SKM-1 treated with dmso at 0.1 percent for 144 hours (cell line): ENCODE results near the gene C8A.

ENCODE experiments used
- DNase-seq: peaks from one replicate; lab custom pipeline; 2025; ENCODE audit not compliant: unreplicated experiment; lab: John Stamatoyannopoulos, UW

The C8A gene

GRCh38 chr1:56837244-56837939 is 17.2 kb upstream of the C8A start:
- no peak for DNase-seq

GRCh38 chr1:56838759-56839158 is 15.8 kb upstream of the C8A start:
- no peak for DNase-seq

GRCh38 chr1:56843544-56843943 is 11.1 kb upstream of the C8A start:
- no peak for DNase-seq

DNA sequence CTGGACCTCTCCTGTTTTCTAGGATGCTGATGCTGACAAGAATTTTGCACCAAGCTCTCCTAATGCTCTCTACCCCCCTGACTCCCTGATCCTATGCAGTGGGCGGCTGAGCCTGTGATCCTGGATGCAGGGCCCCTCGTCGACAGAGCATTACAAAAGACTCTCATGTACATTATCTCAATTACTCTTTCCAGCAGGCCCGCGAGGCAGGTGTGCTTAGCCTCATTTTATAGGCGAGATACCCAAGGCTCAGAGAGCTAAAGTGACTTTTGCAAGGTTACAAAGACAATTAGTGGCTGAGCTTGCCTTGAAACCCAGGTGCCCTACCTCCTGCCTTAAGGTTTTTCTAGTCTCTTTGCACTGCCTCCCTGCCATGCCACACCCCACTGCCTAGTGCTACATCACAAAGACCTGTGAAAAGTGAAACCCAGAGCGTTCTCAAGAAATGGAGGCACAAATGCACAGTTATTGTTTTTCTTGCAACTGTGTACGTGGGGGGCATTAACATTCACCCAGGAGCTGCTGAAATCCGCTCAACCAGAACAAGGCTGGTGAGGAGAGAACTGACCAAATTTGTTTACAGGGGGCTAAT is 10.0 kb upstream of the C8A start:
- DNase-seq, result no peak

DNA sequence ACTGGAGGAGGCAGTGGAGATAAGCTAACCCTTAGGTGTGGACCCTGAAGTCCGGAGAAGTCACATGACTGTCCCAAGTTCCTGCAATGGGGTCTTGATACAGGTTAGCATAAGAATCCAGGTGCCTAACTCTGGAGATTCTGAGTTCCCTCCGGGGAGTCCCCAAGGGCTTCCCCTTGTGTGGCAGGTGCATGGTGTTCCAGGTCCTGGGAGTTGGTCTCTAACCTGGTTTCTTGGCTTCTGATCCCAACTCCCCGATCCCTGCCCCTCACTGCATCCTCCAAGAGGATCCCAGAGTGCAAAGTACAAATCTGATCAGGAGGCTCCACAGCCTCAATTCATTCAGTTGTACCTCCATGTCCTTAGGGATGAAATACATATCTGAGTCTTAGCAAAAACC is 9.3 kb upstream of the C8A start:
- DNase-seq, result no peak

- DNase-seq, result no peak
Measured at GRCh38 chr1:56849750-56850149, 4.8 kb upstream of the C8A start.

DNA sequence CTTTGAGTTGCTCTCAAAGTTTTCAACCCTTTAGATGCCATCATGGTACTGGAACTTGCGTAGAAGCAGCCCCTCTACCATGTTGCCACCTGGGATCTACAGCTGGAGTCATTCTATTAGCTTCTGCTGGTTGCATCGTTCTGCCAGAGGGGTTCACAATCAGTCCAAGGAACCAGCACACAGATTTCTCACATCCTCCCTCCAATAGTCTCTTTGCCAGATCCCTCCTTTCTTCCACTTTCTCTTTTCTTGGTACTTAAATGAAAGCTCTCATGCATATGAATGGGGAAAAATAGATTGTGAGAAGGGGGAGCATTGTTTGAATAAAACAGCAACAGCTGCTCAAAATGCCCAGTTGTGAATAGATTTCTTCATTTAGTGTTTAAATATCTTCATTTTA is 4.2 kb upstream of the C8A start:
- no peak for DNase-seq

DNA sequence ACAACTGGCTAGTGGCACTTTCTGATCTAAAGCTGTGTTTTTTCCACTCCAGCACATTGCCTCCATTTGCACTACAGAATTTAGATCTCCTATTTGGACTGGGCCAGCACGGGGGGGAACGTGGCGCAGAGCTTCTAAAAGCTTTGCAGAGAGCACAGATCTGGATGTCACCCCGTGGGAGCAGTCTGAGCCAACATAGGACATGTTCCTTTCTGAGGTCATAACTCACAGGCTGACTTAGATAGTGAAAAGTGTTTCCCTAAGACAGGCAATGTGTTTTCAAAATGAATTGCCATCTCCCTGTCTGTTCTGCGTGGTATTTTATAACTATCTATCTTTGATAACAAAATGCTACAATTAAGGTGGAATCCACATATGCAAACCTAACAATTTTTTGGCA is 3.7 kb upstream of the C8A start:
- DNase-seq, result no peak

- no peak for DNase-seq
Measured at GRCh38 chr1:56852476-56852875, 2.1 kb upstream of the C8A start.

GRCh38 chr1:56855190-56855589 is 593 bp downstream of the C8A start:
- DNase-seq, result no peak

- no peak for DNase-seq
Measured at GRCh38 chr1:56856186-56856585, 1.6 kb downstream of the C8A start.

DNA sequence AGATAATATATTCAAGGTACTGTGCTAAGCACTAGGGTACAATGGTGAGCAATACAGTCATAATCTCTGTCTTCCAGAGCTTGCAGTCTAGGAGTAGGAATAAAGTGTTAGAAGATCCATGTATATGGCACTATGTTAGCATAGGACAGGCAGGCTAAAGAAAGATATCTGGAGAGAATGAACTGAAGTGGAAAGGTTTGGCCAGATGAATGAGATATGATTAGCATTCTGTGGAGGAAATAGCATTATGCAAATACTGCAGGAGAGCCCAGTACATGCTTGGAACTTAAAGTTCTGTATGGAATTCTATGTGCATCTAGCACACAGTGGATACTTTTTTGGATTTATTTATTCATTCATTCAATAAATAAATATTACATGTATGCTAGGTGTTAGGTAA is 4.7 kb downstream of the C8A start:
- no peak for DNase-seq

- DNase-seq, result no peak
Measured at GRCh38 chr1:56863265-56863992, 8.8 kb downstream of the C8A start.

DNA sequence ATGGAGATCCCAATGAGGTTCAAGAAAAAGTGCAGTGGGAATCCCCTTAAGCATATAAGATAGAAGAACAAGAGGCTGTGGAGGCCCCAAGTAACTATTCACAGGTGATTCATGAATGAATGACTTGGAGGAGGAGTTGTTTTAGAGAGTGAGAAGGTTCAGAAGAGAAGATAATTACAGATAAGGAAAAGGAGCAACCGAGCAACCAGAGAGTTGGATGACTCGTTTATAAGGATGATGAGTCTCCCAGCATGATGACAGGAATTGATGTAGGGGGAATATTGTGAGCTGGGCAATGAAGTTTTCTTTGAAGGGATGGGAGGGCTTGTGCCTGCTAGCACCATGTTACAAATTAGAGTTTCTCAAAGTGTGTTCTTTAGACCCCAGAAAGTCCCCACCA is 9.8 kb downstream of the C8A start:
- no peak for DNase-seq

GRCh38 chr1:56866656-56867055 is 12.1 kb downstream of the C8A start:
- no peak for DNase-seq

GRCh38 chr1:56867491-56867890 is 12.9 kb downstream of the C8A start:
- no peak for DNase-seq

DNA sequence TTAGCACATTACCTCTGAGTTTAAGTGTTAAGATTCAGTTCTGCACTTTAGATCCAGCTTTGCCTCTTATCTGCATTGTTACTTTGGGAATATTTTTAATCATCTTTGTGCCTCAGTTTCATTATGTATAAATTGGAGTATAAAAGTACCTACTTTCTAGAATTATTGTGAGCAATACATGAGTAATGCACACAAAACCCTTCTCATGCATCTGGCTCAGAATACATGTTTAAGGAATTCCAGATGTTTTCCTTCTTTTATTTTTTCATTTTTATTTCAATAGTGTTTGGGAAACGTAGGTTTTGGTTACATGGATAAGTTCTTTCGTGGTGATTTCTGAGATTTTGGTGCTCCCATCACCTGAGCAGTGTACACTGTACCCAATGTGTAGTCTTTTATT is 14.2 kb downstream of the C8A start:
- no peak for DNase-seq

DNA sequence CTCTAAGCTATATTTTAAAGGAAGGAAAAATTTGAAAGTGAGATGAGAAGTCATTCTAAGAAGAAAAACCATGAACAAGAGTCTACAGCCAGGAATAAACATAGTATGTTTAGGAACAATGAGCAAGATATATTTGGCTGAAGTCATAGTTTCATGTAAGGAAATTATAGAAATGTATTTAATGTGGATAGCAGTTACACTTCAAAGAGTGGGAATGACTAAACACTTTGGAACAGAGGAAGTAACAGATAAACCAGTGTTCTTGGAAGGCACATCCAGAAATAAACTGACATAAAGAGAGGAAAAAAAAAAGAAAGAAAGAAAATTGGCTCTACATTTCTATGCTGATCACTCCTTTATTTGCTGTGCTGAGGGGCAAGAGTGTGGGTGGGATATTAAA is 18.0 kb downstream of the C8A start:
- no peak for DNase-seq

DNA sequence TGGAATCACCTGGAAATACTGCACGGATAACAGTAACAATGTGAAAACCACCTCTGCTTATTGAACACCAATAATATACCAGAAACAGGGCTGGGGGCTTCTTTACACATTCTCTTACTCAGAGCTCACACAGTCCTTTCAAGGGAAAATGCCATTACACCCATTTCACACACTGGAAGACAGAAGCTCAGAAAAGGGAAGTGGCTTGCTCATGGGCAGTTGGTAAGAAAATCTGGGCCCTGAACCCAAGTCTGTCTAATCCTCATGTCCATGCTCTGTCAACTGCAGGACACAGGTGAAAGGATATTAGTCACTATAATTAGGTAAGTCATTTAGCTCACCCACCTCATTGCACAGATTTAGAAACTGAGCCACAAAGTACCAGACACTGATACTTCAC is 18.6 kb downstream of the C8A start:
- no peak for DNase-seq

- DNase-seq, result no peak
Measured at GRCh38 chr1:56874689-56875088, 20.1 kb downstream of the C8A start.

GRCh38 chr1:56877973-56878372 is 23.4 kb downstream of the C8A start:
- DNase-seq, result no peak

GRCh38 chr1:56880774-56881173 is 26.2 kb downstream of the C8A start:
- no peak for DNase-seq

- DNase-seq, result no peak
Measured at GRCh38 chr1:56881417-56881816, 26.8 kb downstream of the C8A start.
